Measurements from ENCODE around the gene SRPRB.

SRPRB gene

GRCh38 chr3:133805702-133806475 is at the start of gene SRPRB:
TSS of gene SRPRB (plus strand) at chr3:133805815. CDS start at chr3:133805849, 34 bp downstream.
- H3K27ac ChIP-seq = peak within 1 kb of the TSS; percentile 71
- TF ChIP-seq CTCF (conservative IDR thresholded peaks at IDR 0.05) = no peak

GRCh38 chr3:133756716-133757694 is 48.6 kb upstream of the SRPRB start:
- H3K27ac ChIP-seq = no peak overlapping the region
- TF ChIP-seq CTCF (conservative IDR thresholded peaks at IDR 0.05) = no peak

GRCh38 chr3:133757701-133758567 is 47.7 kb upstream of the SRPRB start:
- TF ChIP-seq CTCF (conservative IDR thresholded peaks at IDR 0.05) = no peak

GRCh38 chr3:133758568-133758928 is 47.1 kb upstream of the SRPRB start:
- no peak for TF ChIP-seq CTCF (conservative IDR thresholded peaks at IDR 0.05)
- H3K27ac ChIP-seq = no peak overlapping the region

More at GRCh38 chr3:133757701-133758567, 47.7 kb upstream of the SRPRB start:
- H3K27ac ChIP-seq = no peak overlapping the region

- TF ChIP-seq CTCF (conservative IDR thresholded peaks at IDR 0.05) = no peak
- no peak overlapping the region for H3K27ac ChIP-seq
Measured at GRCh38 chr3:133758964-133759739, 46.5 kb upstream of the SRPRB start.

GRCh38 chr3:133759740-133760305 is 45.8 kb upstream of the SRPRB start:
- TF ChIP-seq CTCF (conservative IDR thresholded peaks at IDR 0.05) = no peak
- no peak overlapping the region for H3K27ac ChIP-seq
